ENCODE measurements around the gene MARVELD2.

Gene MARVELD2

GRCh38 chr5:69378376-69378775 lies 36.5 kb upstream of the MARVELD2 start:
- Histone ChIP-seq H2AFZ (ENCODE audit: low read depth, low read length) (no peak overlapping the region), H3K36me3 (replicated peaks; ENCODE audit: low read depth, low read length) (peaks cover 5% of the 10 kb centered on the region), H3K4me1 (ENCODE audit: low read length) (peaks cover 10% of the 10 kb centered on the region), H3K4me2 (ENCODE audit: low read length) (no peak overlapping the region), H3K4me3 (ENCODE audit: low read length) (no peak overlapping the region), H4K20me1 (ENCODE audit: insufficient read depth, low read length) (no peaks in the 10 kb centered on the region), H3K79me2 (ENCODE audit: low read length) (no peaks in the 10 kb centered on the region), H3K9ac (ENCODE audit: low read length) (no peak overlapping the region), H3K9me3 (ENCODE audit: insufficient read depth, low read length) (no peaks in the 10 kb centered on the region), H3K27ac (ENCODE audit: low read length) (no peak overlapping the region), H3K27me3 (ENCODE audit: low read depth, low read length) (no peaks in the 10 kb centered on the region)
- TF ChIP-seq, protein P1, sequence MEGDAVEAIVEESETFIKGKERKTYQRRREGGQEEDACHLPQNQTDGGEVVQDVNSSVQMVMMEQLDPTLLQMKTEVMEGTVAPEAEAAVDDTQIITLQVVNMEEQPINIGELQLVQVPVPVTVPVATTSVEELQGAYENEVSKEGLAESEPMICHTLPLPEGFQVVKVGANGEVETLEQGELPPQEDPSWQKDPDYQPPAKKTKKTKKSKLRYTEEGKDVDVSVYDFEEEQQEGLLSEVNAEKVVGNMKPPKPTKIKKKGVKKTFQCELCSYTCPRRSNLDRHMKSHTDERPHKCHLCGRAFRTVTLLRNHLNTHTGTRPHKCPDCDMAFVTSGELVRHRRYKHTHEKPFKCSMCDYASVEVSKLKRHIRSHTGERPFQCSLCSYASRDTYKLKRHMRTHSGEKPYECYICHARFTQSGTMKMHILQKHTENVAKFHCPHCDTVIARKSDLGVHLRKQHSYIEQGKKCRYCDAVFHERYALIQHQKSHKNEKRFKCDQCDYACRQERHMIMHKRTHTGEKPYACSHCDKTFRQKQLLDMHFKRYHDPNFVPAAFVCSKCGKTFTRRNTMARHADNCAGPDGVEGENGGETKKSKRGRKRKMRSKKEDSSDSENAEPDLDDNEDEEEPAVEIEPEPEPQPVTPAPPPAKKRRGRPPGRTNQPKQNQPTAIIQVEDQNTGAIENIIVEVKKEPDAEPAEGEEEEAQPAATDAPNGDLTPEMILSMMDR (IDR thresholded peaks at IDR 0.05; ENCODE audit: low read depth, low read length) = no peak
- no peak for TF ChIP-seq EZH2phosphoT487 (IDR thresholded peaks at IDR 0.05; ENCODE audit: low read depth)

DNA sequence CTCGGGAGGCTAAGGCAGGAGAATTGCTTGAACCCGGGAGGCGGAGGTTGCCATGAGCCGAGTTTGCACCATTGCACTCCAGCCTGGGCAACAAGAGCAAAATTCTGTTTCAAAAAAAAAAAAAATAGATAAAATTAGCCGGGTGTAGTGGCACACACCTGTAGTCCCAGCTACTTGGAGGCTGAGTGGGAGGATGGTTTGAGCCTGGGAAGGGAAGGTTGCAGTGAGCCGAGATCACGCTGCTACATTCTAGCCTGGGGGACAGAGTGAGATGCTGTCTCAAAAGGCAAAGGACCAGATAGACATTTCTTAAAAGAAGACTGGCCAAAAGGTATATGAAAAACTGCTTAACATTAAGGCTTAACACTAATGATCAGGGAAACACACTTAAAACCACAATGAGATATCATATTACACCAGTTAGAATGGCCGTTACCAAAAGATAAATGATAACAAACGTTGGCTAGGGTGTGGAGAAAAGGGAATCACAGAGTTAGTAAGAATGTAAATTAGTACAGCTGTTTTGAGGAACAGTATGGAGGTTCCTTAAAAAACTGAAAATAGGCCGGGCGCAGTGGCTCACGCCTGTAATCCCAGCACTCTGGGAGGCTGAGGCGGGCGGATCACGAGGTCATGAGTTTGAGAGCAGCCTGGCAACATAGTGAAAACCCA lies 10.1 kb upstream of the MARVELD2 start:
- no peaks in the 10 kb centered on the region for H4K20me1 ChIP-seq (ENCODE audit: insufficient read depth, low read length)
- no peak overlapping the region for H3K4me3 ChIP-seq (ENCODE audit: low read length)
- H3K27me3 ChIP-seq (ENCODE audit: low read depth, low read length) = no peaks in the 10 kb centered on the region
- no peak for TF ChIP-seq EZH2phosphoT487 (IDR thresholded peaks at IDR 0.05; ENCODE audit: low read depth)
- TF ChIP-seq, protein P1 (IDR thresholded peaks at IDR 0.05; ENCODE audit: low read depth, low read length) = no peak
- H3K79me2 ChIP-seq (ENCODE audit: low read length) = no peaks in the 10 kb centered on the region
- no peak overlapping the region for H3K9ac ChIP-seq (ENCODE audit: low read length)
- no peak overlapping the region for H3K27ac ChIP-seq (ENCODE audit: low read length)
- H3K36me3 ChIP-seq (replicated peaks; ENCODE audit: low read depth, low read length) = peaks cover 12% of the 10 kb centered on the region
- H3K4me1 ChIP-seq (ENCODE audit: low read length) = no peaks in the 10 kb centered on the region
- no peaks in the 10 kb centered on the region for H3K9me3 ChIP-seq (ENCODE audit: insufficient read depth, low read length)
- H2AFZ ChIP-seq (ENCODE audit: low read depth, low read length) = no peak overlapping the region
- H3K4me2 ChIP-seq (ENCODE audit: low read length) = no peak overlapping the region

- H3K9me3 ChIP-seq (ENCODE audit: insufficient read depth, low read length) = no peaks in the 10 kb centered on the region
- no peaks in the 10 kb centered on the region for H3K4me1 ChIP-seq (ENCODE audit: low read length)
- H2AFZ ChIP-seq (ENCODE audit: low read depth, low read length) = no peak overlapping the region
- no peak overlapping the region for H3K4me3 ChIP-seq (ENCODE audit: low read length)
- no peaks in the 10 kb centered on the region for H3K79me2 ChIP-seq (ENCODE audit: low read length)
- no peaks in the 10 kb centered on the region for H3K27me3 ChIP-seq (ENCODE audit: low read depth, low read length)
- H3K4me2 ChIP-seq (ENCODE audit: low read length) = no peak overlapping the region
- no peak overlapping the region for H3K9ac ChIP-seq (ENCODE audit: low read length)
- no peaks in the 10 kb centered on the region for H4K20me1 ChIP-seq (ENCODE audit: insufficient read depth, low read length)
- no peak for TF ChIP-seq EZH2phosphoT487 (IDR thresholded peaks at IDR 0.05; ENCODE audit: low read depth)
- TF ChIP-seq, protein P1 (IDR thresholded peaks at IDR 0.05; ENCODE audit: low read depth, low read length) = no peak
- H3K36me3 ChIP-seq (replicated peaks; ENCODE audit: low read depth, low read length) = no peaks in the 10 kb centered on the region
- H3K27ac ChIP-seq (ENCODE audit: low read length) = no peak overlapping the region
These were observed 655 bp downstream of the MARVELD2 start for GRCh38 chr5:69415584-69415958.

GRCh38 chr5:69416180-69416579 lies 1.3 kb downstream of the MARVELD2 start:
- Histone ChIP-seq H3K27me3 (ENCODE audit: low read depth, low read length) (no peaks in the 10 kb centered on the region), H3K4me1 (ENCODE audit: low read length) (no peaks in the 10 kb centered on the region), H3K79me2 (ENCODE audit: low read length) (no peaks in the 10 kb centered on the region), H3K9ac (ENCODE audit: low read length) (no peak overlapping the region), H4K20me1 (ENCODE audit: insufficient read depth, low read length) (no peaks in the 10 kb centered on the region), H3K9me3 (ENCODE audit: insufficient read depth, low read length) (no peaks in the 10 kb centered on the region), H2AFZ (ENCODE audit: low read depth, low read length) (no peak overlapping the region), H3K4me3 (ENCODE audit: low read length) (no peak overlapping the region), H3K27ac (ENCODE audit: low read length) (no peak overlapping the region), H3K36me3 (replicated peaks; ENCODE audit: low read depth, low read length) (no peaks in the 10 kb centered on the region), H3K4me2 (ENCODE audit: low read length) (no peak overlapping the region)
- TF ChIP-seq EZH2phosphoT487 (IDR thresholded peaks at IDR 0.05; ENCODE audit: low read depth) = no peak
- TF ChIP-seq, protein P1 (IDR thresholded peaks at IDR 0.05; ENCODE audit: low read depth, low read length) = no peak
